Heart left ventricle (tissue), 16 donors: ENCODE results near the gene NDUFS5. TPM values are rescaled to one million over a fixed set of nuclear protein-coding genes. Genes with fewer than 3 reads are reported as not detected.
A peak's percentile ranks its signal among the peaks of the same experiment; 100 is the strongest.

Experiments
- ATAC-seq, 4 donors: fragments of 200-7000 bp; cut with Tn5 transposase; one replicate each; pipeline ENCODE4 v1.9.1; 2020 to 2022; ENCODE audit warnings: moderate library complexity in 4 of 4, mild to moderate bottlenecking in 3 of 4, moderate number of reproducible peaks in 1 of 4
- DNase-seq, 5 donors: peaks; one replicate each; pipeline ENCODE4 v3.0.0-alpha.2; 2020
- H3K27ac ChIP-seq, 12 donors: fragments of 200-600 bp; sonication (generic) in 4 of 12; one replicate each; pipeline versions ENCODE4 v1.5.0 to v1.8.0; 2016 to 2022; ENCODE audit warnings: mild to moderate bottlenecking in 2 of 12
- H3K27me3 ChIP-seq, 9 donors: fragments of 200-600 bp; sonication (generic) in 2 of 9; one replicate each; pipeline versions ENCODE4 v1.5.1 to v1.8.0; 2016 to 2022; ENCODE audit warnings: mild to moderate bottlenecking in 3 of 9
- H3K36me3 ChIP-seq, 9 donors: fragments of 200-600 bp; sonication (generic) in 2 of 9; one replicate each; pipeline versions ENCODE4 v1.5.0 to v1.8.0; 2018 to 2022; ENCODE audit warnings: mild to moderate bottlenecking in 2 of 9
- H3K4me1 ChIP-seq, 12 donors: fragments of 200-600 bp; sonication (generic) in 4 of 12; one replicate each; pipeline versions ENCODE4 v1.5.0 to v1.8.0; 2016 to 2022; ENCODE audit warnings: mild to moderate bottlenecking in 3 of 12
- H3K4me3 ChIP-seq, 12 donors: fragments of 200-600 bp; sonication (generic) in 4 of 12; one replicate each; pipeline versions ENCODE4 v1.5.0 to v1.8.0; 2017 to 2022; ENCODE audit warnings: mild to moderate bottlenecking in 9 of 12, moderate library complexity in 4 of 12
- H3K9me3 ChIP-seq, 12 donors: fragments of 200-600 bp; sonication (generic) in 4 of 12; one replicate each; pipeline versions ENCODE4 v1.5.0 to v1.8.0; 2016 to 2022; ENCODE audit warnings: mild to moderate bottlenecking in 1 of 12
- POLR2A ChIP-seq, 2 donors: fragments of 450-650 bp; IDR thresholded peaks; one replicate each; pipeline ENCODE4 v1.6.1; 2017; ENCODE audit warnings: antibody characterized with exemption in 2 of 2, mild to moderate bottlenecking in 2 of 2, moderate library complexity in 2 of 2
- WGBS, 4 donors: extraction: QIAGEN DNeasy Blood & Tissue Kit in 2 of 4; methylation state at CpG; one replicate each; pipeline versions ENCODE4 v1.1.5 to v1.1.7; 2013 to 2018; 5-methylcytosine and 5-hydroxymethylcytosine counted together
- intact Hi-C, 10 donors: fragments of 100-400 bp; cut with DNase I; formaldehyde crosslinking; loops; one replicate each; pipeline versions ENCODE4 v1.11.1 to v1.14.2; 2022
- polyA plus RNA-seq, 2 donors: library from polyadenylated mRNA; stranded (reverse); fragments of 200-250 nt; gene quantifications; one replicate each; pipeline ENCODE4 v1.2.3, GENCODE V29; 2013
- total RNA-seq, 9 donors: library from RNA; depleted of rRNA in 2 of 9; stranded (reverse); fragments of >200 nt in 2 of 9; fragmentation: NEBNext Ultra II Directional in 3 of 9; extraction: Animal tissue kit (Norgen Biotek cat#: 25700) in 3 of 9; gene quantifications; one replicate each; pipeline versions ENCODE4 v1.1.0 to v1.2.4, GENCODE V29; 2016 to 2023
- TF ChIP-seq, protein P1 (sequence below), 12 donors: fragments of 200-600 bp; sonication (generic) in 4 of 12; IDR thresholded peaks; one replicate each; pipeline versions ENCODE4 v1.5.0 to v1.8.0; 2018 to 2022; ENCODE audit warnings: antibody characterized with exemption in 12 of 12, mild to moderate bottlenecking in 5 of 12
- donor health status: ischemic (EF 13 %, LVEDD 7.1; RV severe dilation, severe dysfunction).
- donor health status: healthy with polysubstance abuse.
- donor health status: DM: no; HTN: yes; CAD: no.
- donor health status: DM: no; HTN: no; CAD: no.
- donor health status: ischemic (EF 25% LVEDD 6.9; RV normal size, moderate dysfunction).
- donor health status: ischemic (EF 25% LVEDD 5.7; RV mildly dilated, moderate dysfunction).
- donor health status: healthy.
- donor health status: DM: yes; HTN: yes; CAD: no.
- donor health status: ischemic (EF 35%, LVEDD 5.7; RV mildly dilated, moderate dysfunction).
- donor health status: nonischemic (EF 11% LVEDD 7.7; RV severe dilation, severe dysfunction).
- donor health status: DM: yes; HTN: yes; CAD: no.
- donor health status: PGD.
- donor health status: ischemic (EF 29% LVEDD 5.4; RV normal size, mild dysfunction).
- donor health status: nonischemic (EF 23%, LVEDD 6.1; RV moderate dilation, normal function).

The NDUFS5 gene
- total and polyA plus RNA-seq, 11 donors: 292 to 4,461 (median 578) TPM

GRCh38 chr1:38990386-38990737 is 35.8 kb upstream of the NDUFS5 start:
- Histone ChIP-seq H3K9me3 (no peaks in the 10 kb centered on the region), H3K4me1 (peaks cover 0 to 37% (median 22%) of the 10 kb centered on the region in 12 donors), H3K27me3 (no peaks in the 10 kb centered on the region), H3K36me3 (peaks cover 0 to 23% (median 3%) of the 10 kb centered on the region in 9 donors), H3K27ac (peak overlapping the region; percentile 81 to 99 (median 94)), H3K4me3 (peak overlapping the region in 11 of 12 donors; percentile 69 to 100 (median 97))
- WGBS, 4 donors: 26 to 36% (median 30%) methylated on average over 5 of the region's 5 CpGs
- no peak for DNase-seq
- no peak for TF ChIP-seq POLR2A (IDR thresholded peaks at IDR 0.05)
- TF ChIP-seq, protein P1, sequence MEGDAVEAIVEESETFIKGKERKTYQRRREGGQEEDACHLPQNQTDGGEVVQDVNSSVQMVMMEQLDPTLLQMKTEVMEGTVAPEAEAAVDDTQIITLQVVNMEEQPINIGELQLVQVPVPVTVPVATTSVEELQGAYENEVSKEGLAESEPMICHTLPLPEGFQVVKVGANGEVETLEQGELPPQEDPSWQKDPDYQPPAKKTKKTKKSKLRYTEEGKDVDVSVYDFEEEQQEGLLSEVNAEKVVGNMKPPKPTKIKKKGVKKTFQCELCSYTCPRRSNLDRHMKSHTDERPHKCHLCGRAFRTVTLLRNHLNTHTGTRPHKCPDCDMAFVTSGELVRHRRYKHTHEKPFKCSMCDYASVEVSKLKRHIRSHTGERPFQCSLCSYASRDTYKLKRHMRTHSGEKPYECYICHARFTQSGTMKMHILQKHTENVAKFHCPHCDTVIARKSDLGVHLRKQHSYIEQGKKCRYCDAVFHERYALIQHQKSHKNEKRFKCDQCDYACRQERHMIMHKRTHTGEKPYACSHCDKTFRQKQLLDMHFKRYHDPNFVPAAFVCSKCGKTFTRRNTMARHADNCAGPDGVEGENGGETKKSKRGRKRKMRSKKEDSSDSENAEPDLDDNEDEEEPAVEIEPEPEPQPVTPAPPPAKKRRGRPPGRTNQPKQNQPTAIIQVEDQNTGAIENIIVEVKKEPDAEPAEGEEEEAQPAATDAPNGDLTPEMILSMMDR (IDR thresholded peaks at IDR 0.05): no peak
- ATAC-seq: peak in 1 of 4 donors; percentile 0
- intact Hi-C loops: loop anchor here in 9 of 10 donors (5.0 to 10.0 kb wide), 5 partner anchors 37 to 133 kb away; partner anchors contain the start of genes MYCBP (in 7 of the 9), NDUFS5 (in 4 of the 9) and RRAGC (in 2 of the 9)

GRCh38 chr1:38990738-38991637 is 35.2 kb upstream of the NDUFS5 start, which contains the start of gene AKIRIN1:
TSS of gene AKIRIN1 (plus strand) at chr1:38991276. CDS start at chr1:38991381, 105 bp downstream.
- DNase-seq (peak; percentile 98 to 100 (median 99)), ATAC-seq (peak; percentile 97 to 99 (median 98))
- H3K27ac ChIP-seq: peak within 1 kb of the TSS; percentile 81 to 99 (median 94)
- peak; percentile 94 to 98 for TF ChIP-seq POLR2A (IDR thresholded peaks at IDR 0.05)
- TF ChIP-seq, protein P1 (IDR thresholded peaks at IDR 0.05): peak in 9 of 12 donors; percentile 8 to 66 (median 37)
- H3K4me3 ChIP-seq: peak within 1 kb of the TSS; percentile 69 to 100 (median 96)
- no peaks in the 10 kb centered on the region for H3K9me3 ChIP-seq
- peaks cover 0 to 29% (median 3%) of the 10 kb centered on the region in 9 donors for H3K36me3 ChIP-seq
- 1 to 2% (median 1%) methylated on average over 20 to 76 of the region's 76 CpGs for WGBS, 4 donors
- peaks cover 0 to 43% (median 23%) of the 10 kb centered on the region in 12 donors for H3K4me1 ChIP-seq
- H3K27me3 ChIP-seq: no peaks in the 10 kb centered on the region
- intact Hi-C loops: loop anchor here in 9 of 10 donors (1.0 to 10.0 kb wide), 6 partner anchors 35 to 134 kb away; partner anchors contain the start of genes MYCBP (in 7 of the 9), NDUFS5 (in 5 of the 9) and RRAGC (in 2 of the 9)

GRCh38 chr1:38991638-38992411 is 34.3 kb upstream of the NDUFS5 start:
- no peaks in the 10 kb centered on the region for H3K9me3 ChIP-seq

More at GRCh38 chr1:38991638-38992411, 34.3 kb upstream of the NDUFS5 start:
- Histone ChIP-seq H3K4me1 (peaks cover 0 to 52% (median 28%) of the 10 kb centered on the region in 12 donors), H3K27ac (peak overlapping the region; percentile 79 to 99 (median 94)), H3K36me3 (peaks cover 0 to 36% (median 9%) of the 10 kb centered on the region in 9 donors), H3K4me3 (peak overlapping the region; percentile 69 to 100 (median 96)), H3K27me3 (no peaks in the 10 kb centered on the region)
- WGBS, 4 donors: 0 to 3% (median 1%) methylated on average over 19 to 30 of the region's 30 CpGs
- TF ChIP-seq POLR2A (IDR thresholded peaks at IDR 0.05): no peak
- TF ChIP-seq, protein P1 (IDR thresholded peaks at IDR 0.05): no peak
- intact Hi-C loops: loop anchor here in 9 of 10 donors (1.0 to 10.0 kb wide), 6 partner anchors 34 to 135 kb away; partner anchors contain the start of genes MYCBP (in 7 of the 9), NDUFS5 (in 5 of the 9) and RRAGC (in 2 of the 9)
- peak; percentile 49 to 66 (median 53) for DNase-seq
- peak in 3 of 4 donors; percentile 35 to 58 (median 54) for ATAC-seq
